ENCODE measurements around the gene ERAP2.

The ERAP2 gene

DNA sequence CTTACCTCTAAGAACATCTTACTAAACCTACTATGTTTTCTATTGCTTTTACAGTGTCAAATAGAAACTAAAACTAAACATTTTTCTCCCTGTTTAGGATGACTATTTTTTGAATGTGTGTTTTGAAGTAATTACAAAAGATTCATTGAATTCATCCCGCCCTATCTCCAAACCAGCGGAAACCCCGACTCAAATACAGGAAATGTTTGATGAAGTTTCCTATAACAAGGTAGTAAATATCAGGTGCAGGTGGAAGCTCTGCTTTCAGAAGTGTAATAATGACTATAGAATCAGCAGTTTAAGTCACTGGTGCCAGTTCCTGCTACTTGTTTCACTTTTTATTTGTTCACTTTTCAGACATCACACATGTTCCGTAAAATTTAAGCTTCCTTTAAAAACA is 20.0 kb downstream of the ERAP2 start:
- DNase-seq (ENCODE audit: low read depth in 2 of 2, low spot score in 1 of 2), result no peak

DNA sequence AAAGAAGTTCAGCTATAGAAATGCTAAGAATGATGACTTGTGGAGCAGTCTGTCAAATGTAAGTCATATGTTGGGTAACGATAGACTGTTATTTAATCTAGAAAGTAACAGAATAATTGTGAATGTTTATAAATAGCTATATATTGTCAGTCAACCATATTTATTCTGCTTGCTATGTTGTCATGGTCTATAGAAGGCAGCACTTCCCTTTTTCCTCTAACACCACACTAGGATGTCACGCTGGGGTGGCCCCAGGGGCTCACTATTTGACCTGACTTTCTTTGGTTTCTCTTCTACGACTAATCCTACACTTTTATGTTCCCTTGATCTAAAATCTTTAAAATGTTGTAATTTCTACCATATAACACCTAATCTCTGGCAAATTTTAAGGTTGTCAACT is 20.5 kb downstream of the ERAP2 start:
- DNase-seq (ENCODE audit: low read depth in 2 of 2, low spot score in 1 of 2), result no peak

DNA sequence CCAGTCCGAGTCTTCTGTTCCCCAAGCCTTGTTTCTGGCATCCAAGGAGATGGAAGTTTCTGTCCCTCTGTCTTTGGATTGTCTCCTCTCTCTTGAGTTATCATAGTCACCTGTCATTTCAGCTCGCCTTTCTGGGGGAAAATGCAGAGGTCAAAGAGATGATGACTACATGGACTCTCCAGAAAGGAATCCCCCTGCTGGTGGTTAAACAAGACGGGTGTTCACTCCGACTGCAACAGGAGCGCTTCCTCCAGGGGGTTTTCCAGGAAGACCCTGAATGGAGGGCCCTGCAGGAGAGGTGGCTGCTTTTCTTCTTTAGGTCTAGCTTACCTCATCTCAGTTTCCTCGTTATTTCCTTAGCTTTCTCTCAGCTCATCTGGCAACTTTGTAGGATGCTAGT is 25.1 kb downstream of the ERAP2 start:
- no peak for DNase-seq (ENCODE audit: low read depth in 2 of 2, low spot score in 1 of 2)

DNA sequence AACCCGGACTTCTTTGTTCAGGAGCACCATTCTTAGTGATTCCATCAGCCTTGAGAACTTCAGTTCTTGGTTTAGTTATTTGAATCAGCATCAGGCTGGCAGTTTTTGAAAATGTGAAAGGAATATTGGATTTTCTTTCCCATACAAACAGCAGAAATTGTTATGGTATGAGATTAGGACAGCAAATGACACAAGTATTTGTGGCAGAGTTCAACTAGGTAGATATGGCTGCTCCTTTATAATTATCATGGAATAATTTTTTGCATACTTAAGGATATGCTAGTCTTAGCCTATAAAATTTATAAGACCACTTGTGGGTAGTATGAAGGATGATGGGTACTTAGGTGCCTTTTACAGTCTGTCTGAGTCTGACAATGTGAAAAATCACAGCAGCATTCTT is 25.5 kb downstream of the ERAP2 start:
- no peak for DNase-seq (ENCODE audit: low read depth in 2 of 2, low spot score in 1 of 2)

DNA sequence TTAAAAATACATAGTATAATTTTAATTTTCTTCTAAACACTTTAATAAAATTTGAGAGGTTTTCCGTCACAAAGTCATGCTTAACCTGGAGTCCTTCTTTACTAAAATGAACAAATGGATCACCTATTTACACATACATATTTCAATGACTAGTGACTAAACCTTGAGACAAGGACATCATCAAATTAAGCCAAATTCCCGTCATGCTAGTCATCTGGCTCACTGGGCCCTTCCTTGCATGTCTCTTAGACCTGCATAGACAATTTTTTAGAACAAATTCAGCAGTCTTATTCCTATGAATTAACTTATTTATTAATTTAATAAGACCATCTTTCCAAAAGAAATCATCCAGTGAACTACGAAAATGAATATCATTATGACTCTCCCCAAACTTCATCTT is 26.6 kb downstream of the ERAP2 start:
- no peak for DNase-seq (ENCODE audit: low read depth in 2 of 2, low spot score in 1 of 2)

DNA sequence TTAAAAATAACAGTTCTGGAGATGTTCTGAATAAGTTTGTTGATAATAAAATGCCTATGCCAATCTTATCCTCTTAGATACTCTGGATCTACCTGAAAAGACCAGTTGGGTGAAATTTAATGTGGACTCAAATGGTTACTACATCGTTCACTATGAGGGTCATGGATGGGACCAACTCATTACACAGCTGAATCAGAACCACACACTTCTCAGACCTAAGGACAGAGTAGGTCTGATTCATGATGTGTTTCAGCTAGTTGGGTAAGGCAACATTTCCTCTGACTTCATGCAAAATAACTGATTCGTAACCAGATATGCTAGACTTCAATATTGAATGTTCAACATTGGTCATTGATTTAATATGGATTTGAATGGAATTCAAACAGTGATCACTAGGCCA is 27.0 kb downstream of the ERAP2 start:
- no peak for DNase-seq (ENCODE audit: low read depth in 2 of 2, low spot score in 1 of 2)

DNA sequence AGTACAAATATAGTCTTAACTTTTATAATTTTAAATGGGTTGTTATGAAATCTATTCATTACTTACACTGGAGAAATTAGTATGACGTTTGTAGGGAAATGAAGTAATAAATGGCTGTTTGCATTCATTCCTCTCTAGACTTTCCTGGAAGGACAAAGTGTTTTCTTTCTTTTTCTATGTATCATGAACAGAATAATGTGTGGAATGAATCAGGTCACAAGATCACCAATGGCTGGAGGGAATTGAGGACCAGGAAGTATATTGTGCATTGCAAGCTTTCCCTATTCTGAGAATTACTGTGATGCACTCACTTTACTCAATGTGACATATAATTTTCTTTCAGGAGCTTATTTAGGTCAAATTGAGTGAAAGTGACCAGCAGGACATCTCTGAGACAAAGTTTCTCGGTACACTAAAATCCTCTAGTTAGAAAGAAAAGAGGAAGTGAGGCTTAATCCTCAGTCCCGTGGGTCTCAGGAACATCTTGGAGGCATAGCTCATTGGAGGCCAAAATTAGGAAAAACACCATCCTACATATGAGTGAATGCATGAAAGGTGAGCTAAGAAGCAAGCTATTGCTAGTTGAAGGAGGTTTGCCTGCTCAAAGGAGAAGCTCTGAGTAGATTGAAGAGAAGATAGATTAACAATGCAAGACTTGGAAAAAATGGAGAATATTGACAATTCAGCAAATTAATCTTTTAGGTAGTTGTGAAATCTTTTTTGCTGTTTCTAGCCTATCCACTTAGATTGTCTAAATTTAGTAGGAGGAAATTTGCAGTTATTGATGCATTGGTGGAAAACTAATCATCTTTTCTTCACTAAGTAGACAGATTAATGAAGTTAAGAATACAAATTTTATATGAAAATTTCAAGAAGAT is 28.0 kb downstream of the ERAP2 start:
- no peak for DNase-seq (ENCODE audit: low read depth in 2 of 2, low spot score in 1 of 2)

DNA sequence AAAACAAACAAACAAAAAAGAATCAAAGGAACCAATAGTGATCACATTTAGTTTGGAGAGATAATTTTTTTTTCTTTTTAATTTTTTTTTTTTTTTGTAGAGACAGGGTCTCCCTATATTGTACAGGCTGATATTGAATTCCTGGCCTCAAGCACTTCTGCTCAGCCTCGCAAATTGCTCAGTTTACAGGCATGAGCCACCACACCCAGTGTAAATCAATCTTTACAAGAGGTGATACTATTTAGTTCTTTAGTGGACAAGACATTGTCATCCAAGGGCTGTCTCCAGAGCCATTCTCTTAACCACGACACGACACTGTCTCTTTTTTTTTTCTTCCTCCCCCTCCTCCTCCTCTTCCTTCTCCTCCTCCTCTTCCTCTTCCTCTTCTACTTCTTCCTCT is 29.6 kb downstream of the ERAP2 start:
- DNase-seq (ENCODE audit: low read depth in 2 of 2, low spot score in 1 of 2), result no peak

DNA sequence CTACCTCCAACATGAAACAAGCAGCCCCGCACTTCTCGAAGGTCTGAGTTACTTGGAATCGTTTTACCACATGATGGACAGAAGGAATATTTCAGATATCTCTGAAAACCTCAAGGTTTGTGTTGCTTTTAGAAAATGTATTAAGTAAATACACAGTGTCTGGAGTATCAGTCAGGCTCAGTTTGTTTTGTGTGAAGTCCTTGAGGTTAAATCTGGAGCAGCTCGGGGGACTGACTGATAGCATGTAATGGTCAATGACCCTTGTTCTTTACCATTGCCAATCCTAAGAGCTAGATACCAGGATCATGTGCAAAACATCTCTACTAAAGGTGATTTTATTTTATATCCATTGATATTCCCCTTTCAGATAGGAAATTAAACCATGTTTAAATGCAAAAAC is 32.7 kb downstream of the ERAP2 start:
- no peak for DNase-seq (ENCODE audit: low read depth in 2 of 2, low spot score in 1 of 2)

DNA sequence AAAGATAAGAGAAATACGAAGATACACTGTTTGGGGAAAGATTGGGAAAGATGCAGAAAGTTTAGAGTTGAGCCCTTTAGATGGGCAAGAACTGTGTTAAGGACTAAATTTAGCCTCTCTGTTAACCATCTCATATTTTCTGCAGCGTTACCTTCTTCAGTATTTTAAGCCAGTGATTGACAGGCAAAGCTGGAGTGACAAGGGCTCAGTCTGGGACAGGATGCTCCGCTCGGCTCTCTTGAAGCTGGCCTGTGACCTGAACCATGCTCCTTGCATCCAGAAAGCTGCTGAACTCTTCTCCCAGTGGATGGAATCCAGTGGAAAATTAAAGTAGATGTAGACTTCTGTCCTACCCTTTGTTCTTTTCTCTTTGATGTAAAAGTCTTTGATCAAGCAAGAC is 33.1 kb downstream of the ERAP2 start:
- no peak for DNase-seq (ENCODE audit: low read depth in 2 of 2, low spot score in 1 of 2)

DNA sequence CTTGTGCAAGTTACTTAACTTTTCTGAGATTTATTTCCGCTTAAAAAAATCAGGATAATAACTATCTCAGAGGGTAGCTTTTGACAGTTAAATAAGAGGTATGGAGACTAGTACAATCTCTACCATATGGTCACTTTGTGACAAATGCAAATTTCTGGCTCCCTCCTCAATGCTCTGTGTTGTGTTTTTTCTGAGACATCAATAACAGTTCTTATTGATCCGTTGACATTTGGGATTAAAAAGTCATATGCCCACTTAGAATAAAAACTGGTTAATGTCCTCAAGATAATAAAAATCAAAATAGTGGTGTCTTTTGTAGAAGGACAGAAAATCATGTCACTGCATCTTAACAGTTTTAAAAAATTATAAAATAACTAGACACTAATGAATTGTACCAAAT is 34.8 kb downstream of the ERAP2 start:
- no peak for DNase-seq (ENCODE audit: low read depth in 2 of 2, low spot score in 1 of 2)

DNA sequence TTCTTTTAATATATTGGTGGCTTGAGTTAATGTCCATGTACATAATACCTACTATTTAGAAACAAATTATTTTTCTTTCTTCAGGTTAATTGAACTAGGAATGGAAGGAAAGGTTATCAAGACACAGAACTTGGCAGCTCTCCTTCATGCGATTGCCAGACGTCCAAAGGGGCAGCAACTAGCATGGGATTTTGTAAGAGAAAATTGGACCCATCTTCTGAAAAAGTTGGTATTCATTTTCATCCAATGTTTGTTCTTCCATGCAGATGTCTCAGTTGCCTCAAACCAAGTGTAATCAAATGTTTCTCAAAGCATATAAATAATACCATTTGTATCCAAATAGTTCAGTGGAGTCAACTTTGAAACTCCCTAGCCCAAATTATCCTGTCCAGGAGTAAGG is 36.9 kb downstream of the ERAP2 start:
- DNase-seq (ENCODE audit: low read depth in 2 of 2, low spot score in 1 of 2), result no peak

DNA sequence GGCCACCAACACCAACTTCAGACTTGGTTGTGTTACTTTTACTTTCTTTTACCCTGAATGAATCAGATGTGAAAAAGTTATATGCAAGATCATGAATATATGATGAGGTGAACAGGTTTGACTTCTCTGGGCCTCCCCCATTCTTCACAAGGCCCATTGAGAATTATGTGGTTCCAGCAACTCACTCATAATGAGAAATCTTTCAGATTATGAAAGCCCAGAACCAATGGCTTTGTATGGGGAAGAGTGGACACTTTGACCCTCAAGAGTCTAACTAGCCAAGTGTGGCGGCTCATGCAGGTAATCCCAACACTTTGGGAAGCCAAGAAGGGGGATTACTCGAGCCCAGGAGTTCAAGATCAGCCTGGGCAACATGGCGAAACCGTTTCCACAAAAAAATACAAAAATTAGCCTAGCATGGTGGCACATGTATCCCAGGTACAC is 43.5 kb downstream of the ERAP2 start:
- no peak for DNase-seq (ENCODE audit: low read depth in 2 of 2, low spot score in 1 of 2)

DNA sequence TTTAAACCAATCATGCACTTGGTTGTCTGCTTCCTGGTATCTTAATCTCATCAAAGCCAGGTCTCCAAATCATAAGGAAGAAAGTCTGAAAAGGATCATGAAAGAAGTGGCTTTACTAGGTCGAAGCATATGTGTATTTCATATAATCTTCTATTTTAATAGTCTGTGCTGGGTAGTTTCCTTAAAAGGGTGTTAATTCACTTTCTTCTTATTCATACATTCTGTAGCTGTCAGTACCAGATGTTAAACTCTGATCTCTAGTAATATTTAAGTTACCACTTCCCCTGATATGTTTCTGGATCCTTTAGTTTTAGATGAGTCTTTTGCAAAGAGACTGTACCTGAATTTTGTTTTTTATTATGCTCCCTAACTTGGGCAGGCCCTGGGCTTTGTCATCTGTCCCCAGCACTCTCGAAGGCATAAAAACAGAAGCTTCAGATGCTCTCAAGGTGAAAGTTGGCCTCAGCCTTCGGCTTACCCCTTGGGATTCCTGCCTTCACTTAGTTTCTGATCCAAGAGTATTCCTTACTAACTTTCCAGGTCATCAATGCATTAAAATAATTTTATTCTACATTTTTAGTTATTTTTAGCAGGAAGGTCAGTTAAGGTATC is 44.5 kb downstream of the ERAP2 start:
- DNase-seq (ENCODE audit: low read depth in 2 of 2, low spot score in 1 of 2), result no peak

DNA sequence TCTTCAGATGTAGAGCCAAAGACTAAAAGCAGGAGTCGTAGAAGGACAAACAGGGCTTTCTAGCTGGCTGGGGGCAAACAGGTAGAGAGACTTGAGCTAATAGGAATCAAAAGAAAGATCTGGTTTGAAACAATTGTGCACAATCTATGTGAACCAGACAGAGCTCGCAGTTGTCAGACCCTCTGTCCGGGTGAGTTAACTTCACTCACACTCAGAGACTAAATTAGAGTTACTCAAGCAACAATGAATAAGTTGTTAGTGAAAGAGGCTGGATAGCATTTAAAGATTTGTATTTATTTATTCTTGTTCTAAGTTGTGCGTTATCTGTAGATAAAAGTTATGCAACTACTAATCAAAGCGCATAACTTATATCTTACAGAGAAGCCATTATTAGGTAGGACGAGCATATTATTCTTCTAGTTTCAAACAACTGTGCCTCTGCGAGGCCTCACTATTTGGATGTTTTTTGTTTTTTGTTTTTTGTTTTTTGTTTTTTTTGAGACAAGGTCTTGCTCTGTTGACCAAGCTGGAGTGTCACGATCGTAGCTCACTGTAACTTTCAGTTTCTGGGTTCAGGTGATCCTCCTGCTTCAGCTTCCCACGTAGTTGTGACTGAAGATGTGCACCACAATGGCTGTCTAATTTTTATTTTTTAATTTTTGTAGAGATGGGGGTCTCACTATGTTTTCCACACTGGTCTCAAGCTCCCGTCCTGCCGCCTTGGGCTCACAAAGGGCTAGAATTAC is 46.4 kb downstream of the ERAP2 start:
- no peak for DNase-seq (ENCODE audit: low read depth in 2 of 2, low spot score in 1 of 2)

DNA sequence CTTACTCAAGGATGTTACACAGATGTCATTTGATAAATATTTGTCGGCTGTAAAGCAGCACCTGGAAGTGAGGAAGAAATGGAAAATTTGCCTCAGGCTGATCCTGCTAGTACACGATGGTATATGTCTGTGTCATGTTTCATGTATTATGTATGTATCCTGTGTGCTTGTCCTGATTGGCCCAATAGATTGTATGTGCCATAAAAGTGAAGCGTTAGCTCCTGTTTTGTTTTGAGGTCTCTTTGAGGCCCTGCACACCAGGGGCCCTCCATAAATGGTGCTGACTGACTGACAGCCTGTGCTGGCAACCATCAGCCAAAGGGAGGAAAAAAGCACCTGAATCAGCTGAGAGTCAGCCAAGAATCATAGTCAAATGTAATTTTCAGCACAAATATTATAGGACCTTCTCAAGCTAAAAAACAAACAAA is 47.7 kb downstream of the ERAP2 start:
- DNase-seq (ENCODE audit: low read depth in 2 of 2, low spot score in 1 of 2), result no peak

DNA sequence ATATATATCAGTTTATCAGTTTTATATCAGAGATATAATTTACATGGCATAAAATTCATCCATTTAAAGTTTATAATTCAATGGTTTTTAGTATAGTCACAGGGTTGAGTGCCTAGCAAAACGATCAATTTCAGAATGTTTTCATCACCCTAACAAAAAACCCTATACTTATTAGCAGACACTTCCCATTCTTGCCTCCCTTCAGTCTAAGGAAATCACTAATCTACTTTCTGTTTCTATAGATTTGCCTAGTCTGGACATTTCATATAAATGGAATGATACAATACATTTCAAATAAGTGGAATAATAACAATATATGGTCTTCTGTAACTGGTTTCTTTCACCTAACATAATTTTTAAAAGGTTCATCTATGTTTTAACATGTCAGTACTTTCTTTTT is 50.0 kb downstream of the ERAP2 start:
- no peak for DNase-seq (ENCODE audit: low read depth in 2 of 2, low spot score in 1 of 2)

DNA sequence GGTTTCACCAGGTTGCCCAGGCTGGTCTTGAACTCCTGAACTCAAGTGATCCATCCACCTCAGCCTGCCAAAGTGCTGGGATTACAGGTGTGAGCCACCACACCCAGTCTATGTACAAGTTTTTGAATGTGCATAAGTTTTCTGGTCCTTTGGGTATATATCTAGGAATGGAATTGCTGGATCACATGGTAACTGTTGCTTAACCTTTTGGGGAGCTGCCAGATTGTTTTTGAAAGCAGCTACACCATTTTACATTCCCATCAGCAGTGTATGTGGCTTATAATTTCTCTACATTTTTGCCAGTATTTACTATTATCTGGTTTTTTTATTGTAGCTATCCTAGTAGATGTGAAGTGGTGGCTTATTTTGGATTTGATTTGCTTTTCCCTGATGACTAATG is 50.7 kb downstream of the ERAP2 start:
- DNase-seq (ENCODE audit: low read depth in 2 of 2, low spot score in 1 of 2), result no peak

DNA sequence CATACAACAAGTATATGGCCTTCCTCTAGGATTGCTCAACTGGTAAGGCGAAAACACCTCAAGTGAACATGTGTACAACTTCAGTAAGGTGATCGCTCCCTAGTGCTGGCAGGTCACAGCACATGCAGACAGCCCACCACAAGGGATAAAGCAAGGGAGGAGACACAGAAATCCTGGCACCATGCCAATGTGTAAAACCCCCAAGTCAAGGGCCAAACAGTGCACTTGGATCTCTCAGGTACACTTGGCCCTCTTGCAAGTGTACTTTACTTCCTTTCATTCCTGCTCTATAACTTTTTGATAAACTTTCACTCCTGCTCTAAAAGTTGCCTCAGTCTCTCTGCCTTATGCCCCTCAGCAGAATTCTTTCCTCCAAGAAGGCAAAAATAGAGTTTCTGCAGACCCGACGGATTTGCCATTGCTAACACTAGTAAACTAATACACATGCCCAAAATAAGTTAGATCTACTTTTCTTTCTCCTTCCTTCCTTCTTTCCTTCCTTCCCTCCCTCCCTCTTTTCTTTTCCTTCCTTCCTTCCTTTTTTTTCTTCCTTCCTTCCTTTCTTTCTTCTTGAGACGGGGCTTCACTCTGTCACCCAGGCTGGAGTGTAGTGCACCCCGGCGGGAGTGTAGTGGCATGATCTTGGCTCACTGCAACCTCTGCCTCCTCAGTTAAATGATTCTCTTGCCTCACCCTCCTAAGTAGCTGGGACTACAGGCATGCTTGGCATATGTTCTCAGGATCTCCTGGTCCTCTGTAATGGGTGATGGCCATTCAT is 52.8 kb downstream of the ERAP2 start:
- no peak for DNase-seq (ENCODE audit: low read depth in 2 of 2, low spot score in 1 of 2)

DNA sequence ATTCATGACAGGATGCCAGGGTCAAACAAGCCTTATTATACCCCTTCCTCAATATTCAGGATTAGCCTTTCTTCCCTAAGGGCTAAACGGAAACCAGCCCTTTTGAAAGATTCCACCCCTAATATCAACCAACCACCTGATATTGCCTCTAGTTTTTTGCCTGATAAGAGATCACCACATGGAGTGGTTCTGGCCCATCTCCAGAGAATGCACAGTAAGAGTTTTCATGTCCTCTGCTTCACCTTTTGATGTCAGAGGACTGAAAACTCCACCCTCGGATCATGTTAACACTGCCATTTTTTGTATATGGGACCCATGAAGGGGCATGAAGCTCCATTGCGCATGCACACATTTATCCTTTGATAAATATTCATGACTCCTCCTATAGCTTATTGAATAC is 53.8 kb downstream of the ERAP2 start:
- no peak for DNase-seq (ENCODE audit: low read depth in 2 of 2, low spot score in 1 of 2)

DNA sequence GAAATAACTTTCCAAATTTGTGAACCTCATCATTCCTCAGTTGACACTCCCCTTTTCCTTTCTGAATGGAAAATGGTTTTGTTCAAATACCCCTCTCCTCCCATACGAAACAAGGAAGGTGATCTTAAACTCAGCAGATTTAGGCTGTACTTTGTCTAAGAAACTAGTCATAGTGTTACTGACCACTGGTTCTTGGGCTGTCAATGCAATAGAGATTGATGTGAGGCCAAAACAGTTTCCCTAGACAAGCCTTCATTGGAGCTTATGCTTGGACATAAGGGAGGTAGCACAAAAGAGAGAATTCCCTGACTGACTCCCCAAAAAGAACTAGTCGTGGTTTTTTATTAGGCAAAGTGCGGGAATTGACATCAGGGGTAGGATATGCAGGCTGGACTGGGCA is 54.3 kb downstream of the ERAP2 start:
- DNase-seq (ENCODE audit: low read depth in 2 of 2, low spot score in 1 of 2), result no peak

Data from stimulated activated CD8-positive, alpha-beta memory T cell treated with anti-CD3 and anti-CD28 coated beads, Interleukin-4, amount 100 ng/mL, for 4 hours (primary cell).